ENCODE data around the gene LRP1B.
A peak's percentile ranks its signal among the peaks of the same experiment; 100 is the strongest.

Gene LRP1B

DNA sequence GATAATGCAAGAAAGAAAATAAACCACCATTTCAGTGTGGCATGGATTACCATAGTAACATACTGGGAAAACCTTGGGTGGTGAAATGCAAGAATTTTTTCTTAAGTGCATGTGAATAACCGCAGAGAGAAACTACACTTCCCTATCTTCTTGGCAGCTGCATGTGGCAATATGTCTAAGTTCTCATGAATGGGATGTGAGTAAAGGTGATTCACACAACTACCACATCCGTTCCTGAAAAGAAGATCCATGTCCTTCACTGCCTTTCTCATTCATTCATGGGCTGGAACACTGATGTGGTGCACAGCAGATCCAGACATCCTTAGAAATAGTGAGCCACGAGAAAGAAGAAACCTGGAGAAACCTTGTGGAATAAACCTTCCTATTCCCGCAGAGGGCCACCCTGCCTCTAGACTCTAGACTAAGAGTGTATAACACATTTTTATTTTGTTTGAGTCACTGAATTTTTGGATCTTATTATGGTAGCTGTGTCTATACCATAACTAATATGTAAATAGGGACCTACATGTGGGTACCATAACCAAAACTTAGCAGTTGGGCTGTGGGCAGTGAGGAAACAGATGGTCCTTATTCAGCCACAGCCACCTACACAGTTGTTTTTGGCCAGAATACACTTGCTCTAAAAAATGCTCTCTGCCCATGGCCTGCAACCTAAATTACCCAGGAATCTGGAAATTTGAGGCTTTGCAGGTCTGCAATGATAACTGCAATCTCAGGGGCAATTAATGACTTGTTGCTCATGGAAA, 573.3 kb downstream of the LRP1B start:
- H3K4me1 ChIP-seq (ENCODE audit: low read length) = no peaks in the 10 kb centered on the region
- TF ChIP-seq, protein P1, sequence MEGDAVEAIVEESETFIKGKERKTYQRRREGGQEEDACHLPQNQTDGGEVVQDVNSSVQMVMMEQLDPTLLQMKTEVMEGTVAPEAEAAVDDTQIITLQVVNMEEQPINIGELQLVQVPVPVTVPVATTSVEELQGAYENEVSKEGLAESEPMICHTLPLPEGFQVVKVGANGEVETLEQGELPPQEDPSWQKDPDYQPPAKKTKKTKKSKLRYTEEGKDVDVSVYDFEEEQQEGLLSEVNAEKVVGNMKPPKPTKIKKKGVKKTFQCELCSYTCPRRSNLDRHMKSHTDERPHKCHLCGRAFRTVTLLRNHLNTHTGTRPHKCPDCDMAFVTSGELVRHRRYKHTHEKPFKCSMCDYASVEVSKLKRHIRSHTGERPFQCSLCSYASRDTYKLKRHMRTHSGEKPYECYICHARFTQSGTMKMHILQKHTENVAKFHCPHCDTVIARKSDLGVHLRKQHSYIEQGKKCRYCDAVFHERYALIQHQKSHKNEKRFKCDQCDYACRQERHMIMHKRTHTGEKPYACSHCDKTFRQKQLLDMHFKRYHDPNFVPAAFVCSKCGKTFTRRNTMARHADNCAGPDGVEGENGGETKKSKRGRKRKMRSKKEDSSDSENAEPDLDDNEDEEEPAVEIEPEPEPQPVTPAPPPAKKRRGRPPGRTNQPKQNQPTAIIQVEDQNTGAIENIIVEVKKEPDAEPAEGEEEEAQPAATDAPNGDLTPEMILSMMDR (IDR thresholded peaks at IDR 0.05; ENCODE audit: low read length) = no peak
- TF ChIP-seq EZH2 (optimal IDR thresholded peaks at IDR 0.05; ENCODE audit: low read depth, low read length) (no peak), EZH2phosphoT487 (IDR thresholded peaks at IDR 0.05; ENCODE audit: low read length) (no peak)
- H3K4me2 ChIP-seq (ENCODE audit: low read depth, low read length) = no peak overlapping the region
- H4K20me1 ChIP-seq (ENCODE audit: insufficient read depth, low read length) = 0 out of 2 replicates have a peak, but pooled peaks cover 3% of the 10 kb centered on the region
- no peaks in the 10 kb centered on the region for H3K27me3 ChIP-seq (replicated peaks; ENCODE audit: insufficient read depth, low read length)
- H3K9me3 ChIP-seq (replicated peaks; ENCODE audit: insufficient read depth, low read length) = no peaks in the 10 kb centered on the region
- no peak overlapping the region for H3K27ac ChIP-seq (ENCODE audit: low read length)
- no peak overlapping the region for H2AFZ ChIP-seq (ENCODE audit: low read length)
- H3K36me3 ChIP-seq (replicated peaks; ENCODE audit: insufficient read depth, low read length) = no peaks in the 10 kb centered on the region
- DNase-seq = no peak
- H3F3A ChIP-seq (ENCODE audit: insufficient read depth, low read length) = no peaks in the 10 kb centered on the region
- no peak overlapping the region for H3K9ac ChIP-seq (ENCODE audit: low read length)
- H3K9me2 ChIP-seq (replicated peaks; ENCODE audit: insufficient read depth, low read length) = no peaks in the 10 kb centered on the region
- H3K4me3 ChIP-seq (ENCODE audit: low read length) = no peak overlapping the region
- H3K79me2 ChIP-seq (ENCODE audit: low read length) = no peaks in the 10 kb centered on the region

DNA sequence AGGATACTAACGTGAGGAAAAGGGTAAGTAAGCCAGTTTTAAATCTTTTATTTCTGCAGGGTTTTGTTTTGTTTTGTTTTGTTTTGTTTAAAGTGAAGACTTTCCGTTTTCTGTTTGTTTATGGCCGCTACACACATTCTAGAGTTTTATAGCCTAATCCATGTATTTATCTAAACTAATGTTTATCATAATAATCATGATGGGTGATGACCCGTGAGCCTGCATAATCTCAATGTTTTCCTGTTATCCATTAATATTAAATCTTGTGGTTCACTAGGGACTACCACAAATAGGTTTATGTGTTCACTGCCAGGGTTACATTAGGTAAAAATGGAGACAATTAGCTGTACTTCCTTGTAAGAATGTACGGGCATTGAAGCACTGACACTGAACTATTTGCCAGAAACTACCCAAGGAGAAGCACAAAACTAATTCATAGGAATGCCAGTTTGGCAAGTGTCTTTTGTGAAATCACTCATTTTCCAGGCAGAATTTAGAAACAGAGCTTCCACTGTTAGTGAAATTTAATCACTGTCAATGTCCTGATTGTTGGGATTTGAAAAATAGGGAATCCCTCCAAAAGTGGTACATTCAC, 574.8 kb downstream of the LRP1B start:
- Histone ChIP-seq H3K36me3 (replicated peaks; ENCODE audit: insufficient read depth, low read length) (no peaks in the 10 kb centered on the region), H3K27me3 (replicated peaks; ENCODE audit: insufficient read depth, low read length) (no peaks in the 10 kb centered on the region), H3K9ac (ENCODE audit: low read length) (no peak overlapping the region), H4K20me1 (ENCODE audit: insufficient read depth, low read length) (0 out of 2 replicates have a peak, but pooled peaks cover 3% of the 10 kb centered on the region), H3K9me3 (replicated peaks; ENCODE audit: insufficient read depth, low read length) (no peaks in the 10 kb centered on the region), H3K79me2 (ENCODE audit: low read length) (no peaks in the 10 kb centered on the region), H3K4me1 (ENCODE audit: low read length) (no peaks in the 10 kb centered on the region), H3K4me2 (ENCODE audit: low read depth, low read length) (no peak overlapping the region), H2AFZ (ENCODE audit: low read length) (no peak overlapping the region), H3F3A (ENCODE audit: insufficient read depth, low read length) (no peaks in the 10 kb centered on the region), H3K4me3 (ENCODE audit: low read length) (no peak overlapping the region), H3K9me2 (replicated peaks; ENCODE audit: insufficient read depth, low read length) (no peaks in the 10 kb centered on the region), H3K27ac (ENCODE audit: low read length) (no peak overlapping the region)
- TF ChIP-seq EZH2 (optimal IDR thresholded peaks at IDR 0.05; ENCODE audit: low read depth, low read length) (no peak), EZH2phosphoT487 (IDR thresholded peaks at IDR 0.05; ENCODE audit: low read length) (no peak)
- TF ChIP-seq, protein P1 (IDR thresholded peaks at IDR 0.05; ENCODE audit: low read length) = no peak
- DNase-seq = no peak

DNA sequence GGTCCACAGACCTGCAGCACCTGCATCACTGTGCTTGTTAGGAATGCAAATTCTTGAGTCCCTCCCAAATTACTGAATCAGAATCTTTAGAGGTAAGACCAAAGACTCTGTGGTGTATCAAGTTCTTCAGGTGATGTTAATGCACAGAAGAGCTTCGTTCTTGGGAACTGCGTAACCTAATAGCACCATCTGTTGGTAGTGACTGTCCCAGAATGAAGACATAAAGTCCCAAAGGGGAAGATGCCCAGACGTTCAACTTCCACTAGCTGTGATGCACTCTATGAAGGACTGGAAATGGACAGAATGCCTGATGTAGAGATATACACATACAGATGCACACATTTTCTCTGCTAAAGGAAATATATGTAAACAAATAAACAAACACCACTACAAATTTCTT, 576.0 kb downstream of the LRP1B start:
- Histone ChIP-seq H4K20me1 (ENCODE audit: insufficient read depth, low read length) (0 out of 2 replicates have a peak, but pooled peaks cover 3% of the 10 kb centered on the region), H3K27me3 (replicated peaks; ENCODE audit: insufficient read depth, low read length) (no peaks in the 10 kb centered on the region), H3K9me2 (replicated peaks; ENCODE audit: insufficient read depth, low read length) (no peaks in the 10 kb centered on the region), H3K27ac (ENCODE audit: low read length) (no peak overlapping the region), H3K4me1 (ENCODE audit: low read length) (no peaks in the 10 kb centered on the region), H3K9me3 (replicated peaks; ENCODE audit: insufficient read depth, low read length) (no peaks in the 10 kb centered on the region), H3K79me2 (ENCODE audit: low read length) (no peaks in the 10 kb centered on the region), H3K4me2 (ENCODE audit: low read depth, low read length) (no peak overlapping the region), H2AFZ (ENCODE audit: low read length) (no peak overlapping the region), H3K4me3 (ENCODE audit: low read length) (no peak overlapping the region), H3K9ac (ENCODE audit: low read length) (no peak overlapping the region), H3K36me3 (replicated peaks; ENCODE audit: insufficient read depth, low read length) (no peaks in the 10 kb centered on the region), H3F3A (ENCODE audit: insufficient read depth, low read length) (no peaks in the 10 kb centered on the region)
- TF ChIP-seq, protein P1 (IDR thresholded peaks at IDR 0.05; ENCODE audit: low read length) = peak; percentile 37
- TF ChIP-seq EZH2 (optimal IDR thresholded peaks at IDR 0.05; ENCODE audit: low read depth, low read length) = no peak
- DNase-seq = peak; percentile 26
